ENCODE results near the gene DIP2A. TPM values are rescaled to one million over a fixed set of nuclear protein-coding genes. Genes with fewer than 3 reads are reported as not detected.

Gene DIP2A
- polyA plus RNA-seq, 4 donors = 13.8 to 42.9 (median 22.8) TPM

GRCh38 chr21:46437096-46437498 lies 21.6 kb upstream of the DIP2A start:
- Histone ChIP-seq H3K9me3 (ENCODE audit: control insufficient read depth in 2 of 2, insufficient read depth in 1 of 2, low read depth in 1 of 2, low read length in 1 of 2) (no peaks in the 10 kb centered on the region), H3K4me1 (ENCODE audit: control insufficient read depth in 3 of 3, insufficient read depth in 2 of 3, low read depth in 1 of 3, low read length in 2 of 3) (no peaks in the 10 kb centered on the region), H3K4me3 (ENCODE audit: low read depth in 1 of 3, low read length in 3 of 3) (no peak overlapping the region), H3K27ac (ENCODE audit: low read depth in 1 of 3, low read length in 2 of 3) (no peak overlapping the region), H3K36me3 (ENCODE audit: control insufficient read depth in 3 of 3, insufficient read depth in 2 of 3, low read depth in 1 of 3, low read length in 3 of 3) (peaks cover 4 to 66% (median 19%) of the 10 kb centered on the region in 3 donors), H3K27me3 (ENCODE audit: control insufficient read depth in 3 of 3, insufficient read depth in 3 of 3, low read length in 3 of 3) (no peaks in the 10 kb centered on the region)
- no peak for DNase-seq
- 80 to 91% (median 81%) methylated on average over 12 to 13 of the region's 13 CpGs for WGBS, 3 donors
- FAIRE-seq = no peak

GRCh38 chr21:46437511-46437910 lies 21.2 kb upstream of the DIP2A start:
- Histone ChIP-seq H3K4me1 (ENCODE audit: control insufficient read depth in 3 of 3, insufficient read depth in 2 of 3, low read depth in 1 of 3, low read length in 2 of 3) (no peaks in the 10 kb centered on the region), H3K27ac (ENCODE audit: low read depth in 1 of 3, low read length in 2 of 3) (no peak overlapping the region), H3K4me3 (ENCODE audit: low read depth in 1 of 3, low read length in 3 of 3) (no peak overlapping the region), H3K27me3 (ENCODE audit: control insufficient read depth in 3 of 3, insufficient read depth in 3 of 3, low read length in 3 of 3) (no peaks in the 10 kb centered on the region), H3K9me3 (ENCODE audit: control insufficient read depth in 2 of 2, insufficient read depth in 1 of 2, low read depth in 1 of 2, low read length in 1 of 2) (no peaks in the 10 kb centered on the region), H3K36me3 (ENCODE audit: control insufficient read depth in 3 of 3, insufficient read depth in 2 of 3, low read depth in 1 of 3, low read length in 3 of 3) (peaks cover 4 to 69% (median 19%) of the 10 kb centered on the region in 3 donors)
- 83 to 88% (median 86%) methylated on average over 13 of the region's 13 CpGs for WGBS, 3 donors
- no peak for FAIRE-seq
- no peak for DNase-seq

- Histone ChIP-seq H3K4me1 (ENCODE audit: control insufficient read depth in 3 of 3, insufficient read depth in 2 of 3, low read depth in 1 of 3, low read length in 2 of 3) (no peaks in the 10 kb centered on the region), H3K36me3 (ENCODE audit: control insufficient read depth in 3 of 3, insufficient read depth in 2 of 3, low read depth in 1 of 3, low read length in 3 of 3) (peaks cover 4 to 73% (median 19%) of the 10 kb centered on the region in 3 donors), H3K27ac (ENCODE audit: low read depth in 1 of 3, low read length in 2 of 3) (no peak overlapping the region), H3K9me3 (ENCODE audit: control insufficient read depth in 2 of 2, insufficient read depth in 1 of 2, low read depth in 1 of 2, low read length in 1 of 2) (no peaks in the 10 kb centered on the region), H3K4me3 (ENCODE audit: low read depth in 1 of 3, low read length in 3 of 3) (no peak overlapping the region), H3K27me3 (ENCODE audit: control insufficient read depth in 3 of 3, insufficient read depth in 3 of 3, low read length in 3 of 3) (no peaks in the 10 kb centered on the region)
- no peak for FAIRE-seq
- WGBS, 3 donors = 93 to 97% (median 95%) methylated on average over 11 of the region's 11 CpGs
- no peak for DNase-seq
These were observed 20.4 kb upstream of the DIP2A start for GRCh38 chr21:46438241-46438640.

GRCh38 chr21:46439906-46440305 lies 18.8 kb upstream of the DIP2A start:
- DNase-seq (no peak), FAIRE-seq (no peak)
- H3K27me3 ChIP-seq (ENCODE audit: control insufficient read depth in 3 of 3, insufficient read depth in 3 of 3, low read length in 3 of 3) = no peaks in the 10 kb centered on the region
- H3K4me3 ChIP-seq (ENCODE audit: low read depth in 1 of 3, low read length in 3 of 3) = no peak overlapping the region
- no peaks in the 10 kb centered on the region for H3K4me1 ChIP-seq (ENCODE audit: control insufficient read depth in 3 of 3, insufficient read depth in 2 of 3, low read depth in 1 of 3, low read length in 2 of 3)
- H3K27ac ChIP-seq (ENCODE audit: low read depth in 1 of 3, low read length in 2 of 3) = no peak overlapping the region
- 91 to 96% (median 93%) methylated on average over 18 of the region's 18 CpGs for WGBS, 3 donors
- peaks cover 6 to 71% (median 17%) of the 10 kb centered on the region in 3 donors for H3K36me3 ChIP-seq (ENCODE audit: control insufficient read depth in 3 of 3, insufficient read depth in 2 of 3, low read depth in 1 of 3, low read length in 3 of 3)
- no peaks in the 10 kb centered on the region for H3K9me3 ChIP-seq (ENCODE audit: control insufficient read depth in 2 of 2, insufficient read depth in 1 of 2, low read depth in 1 of 2, low read length in 1 of 2)

- Histone ChIP-seq H3K36me3 (ENCODE audit: control insufficient read depth in 3 of 3, insufficient read depth in 2 of 3, low read depth in 1 of 3, low read length in 3 of 3) (peaks cover 6 to 69% (median 14%) of the 10 kb centered on the region in 3 donors), H3K27ac (ENCODE audit: low read depth in 1 of 3, low read length in 2 of 3) (no peak overlapping the region), H3K9me3 (ENCODE audit: control insufficient read depth in 2 of 2, insufficient read depth in 1 of 2, low read depth in 1 of 2, low read length in 1 of 2) (no peaks in the 10 kb centered on the region), H3K4me1 (ENCODE audit: control insufficient read depth in 3 of 3, insufficient read depth in 2 of 3, low read depth in 1 of 3, low read length in 2 of 3) (no peaks in the 10 kb centered on the region), H3K4me3 (ENCODE audit: low read depth in 1 of 3, low read length in 3 of 3) (no peak overlapping the region), H3K27me3 (ENCODE audit: control insufficient read depth in 3 of 3, insufficient read depth in 3 of 3, low read length in 3 of 3) (no peaks in the 10 kb centered on the region)
- WGBS, 3 donors = 98% methylated on average over 14 of the region's 14 CpGs
- DNase-seq (no peak), FAIRE-seq (no peak)
These were observed 17.4 kb upstream of the DIP2A start for GRCh38 chr21:46441331-46441730.

GRCh38 chr21:46441961-46442498 lies 16.7 kb upstream of the DIP2A start:
- Histone ChIP-seq H3K4me3 (ENCODE audit: low read depth in 1 of 3, low read length in 3 of 3) (no peak overlapping the region), H3K27me3 (ENCODE audit: control insufficient read depth in 3 of 3, insufficient read depth in 3 of 3, low read length in 3 of 3) (no peaks in the 10 kb centered on the region), H3K9me3 (ENCODE audit: control insufficient read depth in 2 of 2, insufficient read depth in 1 of 2, low read depth in 1 of 2, low read length in 1 of 2) (no peaks in the 10 kb centered on the region), H3K27ac (ENCODE audit: low read depth in 1 of 3, low read length in 2 of 3) (no peak overlapping the region), H3K4me1 (ENCODE audit: control insufficient read depth in 3 of 3, insufficient read depth in 2 of 3, low read depth in 1 of 3, low read length in 2 of 3) (no peaks in the 10 kb centered on the region), H3K36me3 (ENCODE audit: control insufficient read depth in 3 of 3, insufficient read depth in 2 of 3, low read depth in 1 of 3, low read length in 3 of 3) (peaks cover 6 to 66% (median 12%) of the 10 kb centered on the region in 3 donors)
- 96 to 97% (median 96%) methylated on average over 23 of the region's 23 CpGs for WGBS, 3 donors
- DNase-seq (no peak), FAIRE-seq (no peak)

- no peak for FAIRE-seq
- WGBS, 3 donors = 86 to 90% (median 86%) methylated on average over 15 of the region's 15 CpGs
These were observed 15.8 kb upstream of the DIP2A start for GRCh38 chr21:46442938-46443337.

GRCh38 chr21:46443910-46444309 lies 14.8 kb upstream of the DIP2A start:
- 77 to 85% (median 81%) methylated on average over 8 of the region's 8 CpGs for WGBS, 3 donors
- Histone ChIP-seq H3K27ac (ENCODE audit: low read depth in 1 of 3, low read length in 2 of 3) (no peak overlapping the region), H3K4me1 (ENCODE audit: control insufficient read depth in 3 of 3, insufficient read depth in 2 of 3, low read depth in 1 of 3, low read length in 2 of 3) (no peaks in the 10 kb centered on the region), H3K4me3 (ENCODE audit: low read depth in 1 of 3, low read length in 3 of 3) (no peak overlapping the region), H3K36me3 (ENCODE audit: control insufficient read depth in 3 of 3, insufficient read depth in 2 of 3, low read depth in 1 of 3, low read length in 3 of 3) (peaks cover 6 to 60% (median 8%) of the 10 kb centered on the region in 3 donors), H3K27me3 (ENCODE audit: control insufficient read depth in 3 of 3, insufficient read depth in 3 of 3, low read length in 3 of 3) (no peaks in the 10 kb centered on the region), H3K9me3 (ENCODE audit: control insufficient read depth in 2 of 2, insufficient read depth in 1 of 2, low read depth in 1 of 2, low read length in 1 of 2) (peaks cover 0 to 13% of the 10 kb centered on the region in 2 donors)
- DNase-seq (no peak), FAIRE-seq (no peak)

More at GRCh38 chr21:46442938-46443337, 15.8 kb upstream of the DIP2A start:
- H3K27me3 ChIP-seq (ENCODE audit: control insufficient read depth in 3 of 3, insufficient read depth in 3 of 3, low read length in 3 of 3) = no peaks in the 10 kb centered on the region
- no peak overlapping the region for H3K4me3 ChIP-seq (ENCODE audit: low read depth in 1 of 3, low read length in 3 of 3)
- H3K36me3 ChIP-seq (ENCODE audit: control insufficient read depth in 3 of 3, insufficient read depth in 2 of 3, low read depth in 1 of 3, low read length in 3 of 3) = peaks cover 6 to 63% (median 8%) of the 10 kb centered on the region in 3 donors
- DNase-seq = no peak
- H3K4me1 ChIP-seq (ENCODE audit: control insufficient read depth in 3 of 3, insufficient read depth in 2 of 3, low read depth in 1 of 3, low read length in 2 of 3) = no peaks in the 10 kb centered on the region
- peaks cover 0 to 4% of the 10 kb centered on the region in 2 donors for H3K9me3 ChIP-seq (ENCODE audit: control insufficient read depth in 2 of 2, insufficient read depth in 1 of 2, low read depth in 1 of 2, low read length in 1 of 2)
- no peak overlapping the region for H3K27ac ChIP-seq (ENCODE audit: low read depth in 1 of 3, low read length in 2 of 3)

GRCh38 chr21:46448108-46448507 lies 10.6 kb upstream of the DIP2A start:
- Histone ChIP-seq H3K27me3 (ENCODE audit: control insufficient read depth in 3 of 3, insufficient read depth in 3 of 3, low read length in 3 of 3) (no peaks in the 10 kb centered on the region), H3K36me3 (ENCODE audit: control insufficient read depth in 3 of 3, insufficient read depth in 2 of 3, low read depth in 1 of 3, low read length in 3 of 3) (peaks cover 0 to 29% (median 2%) of the 10 kb centered on the region in 3 donors), H3K4me1 (ENCODE audit: control insufficient read depth in 3 of 3, insufficient read depth in 2 of 3, low read depth in 1 of 3, low read length in 2 of 3) (peaks cover 0 to 3% (median 0%) of the 10 kb centered on the region in 3 donors), H3K27ac (ENCODE audit: low read depth in 1 of 3, low read length in 2 of 3) (peak overlapping the region in 1 of 3 donors; percentile 81), H3K4me3 (ENCODE audit: low read depth in 1 of 3, low read length in 3 of 3) (no peak overlapping the region), H3K9me3 (ENCODE audit: control insufficient read depth in 2 of 2, insufficient read depth in 1 of 2, low read depth in 1 of 2, low read length in 1 of 2) (peaks cover 0 to 26% of the 10 kb centered on the region in 2 donors)
- DNase-seq (peak in 1 of 2 donors; percentile 69), FAIRE-seq (no peak)
- WGBS, 3 donors = 53 to 80% (median 62%) methylated on average over 5 of the region's 5 CpGs

Measured in small intestine (tissue), 7 donors.